Measurements from ENCODE around the gene KRTAP5-3. TPM values are rescaled to one million over a fixed set of nuclear protein-coding genes. Genes with fewer than 3 reads are reported as not detected.

The KRTAP5-3 gene, protein sequence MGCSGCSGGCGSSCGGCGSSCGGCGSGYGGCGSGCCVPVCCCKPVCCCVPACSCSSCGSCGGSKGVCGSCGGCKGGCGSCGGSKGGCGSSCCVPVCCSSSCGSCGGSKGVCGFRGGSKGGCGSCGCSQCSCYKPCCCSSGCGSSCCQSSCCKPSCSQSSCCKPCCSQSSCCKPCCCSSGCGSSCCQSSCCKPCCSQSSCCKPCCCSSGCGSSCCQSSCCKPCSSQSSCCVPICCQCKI
- polyA plus RNA-seq (2013, experiment 1 of 4): not detected
- polyA plus RNA-seq (2013, experiment 2 of 4): not detected
- polyA plus RNA-seq (2013, experiment 3 of 4): not detected
- polyA plus RNA-seq (2013, experiment 4 of 4): not detected

DNA sequence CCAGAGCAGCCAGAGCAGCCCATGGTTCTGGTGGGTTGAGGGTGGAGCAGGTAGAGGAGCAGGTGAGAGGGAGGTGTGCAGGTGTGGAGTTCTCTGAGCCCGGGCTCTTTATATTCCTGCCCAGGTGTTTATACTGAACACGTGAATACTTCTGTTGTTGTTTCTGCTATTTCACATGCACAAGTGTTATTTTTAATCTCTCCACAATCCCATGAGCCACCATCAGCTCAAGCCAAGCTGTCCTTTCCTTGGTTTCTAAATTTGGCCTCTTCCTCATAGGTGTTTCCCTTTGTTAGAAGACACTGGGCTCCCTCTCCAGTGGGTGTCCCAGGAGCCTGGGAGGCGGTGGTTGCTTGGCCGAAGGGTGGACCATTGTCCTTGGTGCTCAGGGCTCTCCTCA is at the start of gene KRTAP5-3:
TSS of gene KRTAP5-3 (minus strand) at position 101 of the 400 bp plus-strand sequence. CDS start at position 23, 78 bp downstream.
- Histone ChIP-seq H3K36me3 (ENCODE audit: control insufficient read depth, insufficient read depth, low read length) (no peaks in the 10 kb centered on the region), H3K4me1 (ENCODE audit: control insufficient read depth, insufficient read depth, low read length) (peaks cover 14% of the 10 kb centered on the region), H3K4me3 (ENCODE audit: insufficient read depth, low read depth, low read length) (no peak within 1 kb of the TSS), H3K27me3 (ENCODE audit: control insufficient read depth, insufficient read depth, low read length, poor library complexity, severe bottlenecking) (no peaks in the 10 kb centered on the region), H3K9me3 (ENCODE audit: control insufficient read depth, low read length) (no peaks in the 10 kb centered on the region), H3K27ac (ENCODE audit: insufficient read depth, low read depth, low read length, poor library complexity, severe bottlenecking) (no peak within 1 kb of the TSS)
- WGBS, 2 experiments: 77 to 85% methylated on average over 4 of the region's 4 CpGs

DNA sequence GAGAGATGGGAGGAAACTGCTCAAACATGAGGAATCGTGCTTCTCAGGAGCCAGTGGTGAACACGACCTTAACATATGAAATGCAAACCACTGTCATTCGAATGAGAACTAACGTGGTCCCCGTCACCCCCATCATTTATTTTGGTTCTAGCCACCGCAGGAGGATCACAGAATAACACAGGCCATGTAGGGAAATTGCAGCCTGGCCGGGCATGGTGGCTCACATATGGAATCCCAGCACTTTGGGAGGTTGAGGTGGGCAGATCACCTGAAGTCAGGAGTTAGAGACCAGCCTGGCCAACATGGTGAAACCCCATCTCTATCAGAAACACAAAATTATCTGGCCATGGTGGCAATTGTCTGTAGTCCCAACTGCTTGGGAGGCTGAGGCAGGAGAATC is 48.4 kb upstream of the KRTAP5-3 start:
- 66 to 79% methylated on average over 7 of the region's 7 CpGs for WGBS, 2 experiments
- H3K27me3 ChIP-seq (ENCODE audit: control insufficient read depth, insufficient read depth, low read length, poor library complexity, severe bottlenecking): peaks cover 4% of the 10 kb centered on the region
- H3K36me3 ChIP-seq (ENCODE audit: control insufficient read depth, insufficient read depth, low read length): no peaks in the 10 kb centered on the region
- no peaks in the 10 kb centered on the region for H3K4me1 ChIP-seq (ENCODE audit: control insufficient read depth, insufficient read depth, low read length)
- H3K27ac ChIP-seq (ENCODE audit: insufficient read depth, low read depth, low read length, poor library complexity, severe bottlenecking): no peak overlapping the region
- H3K9me3 ChIP-seq (ENCODE audit: control insufficient read depth, low read length): no peaks in the 10 kb centered on the region
- no peak overlapping the region for H3K4me3 ChIP-seq (ENCODE audit: insufficient read depth, low read depth, low read length)

DNA sequence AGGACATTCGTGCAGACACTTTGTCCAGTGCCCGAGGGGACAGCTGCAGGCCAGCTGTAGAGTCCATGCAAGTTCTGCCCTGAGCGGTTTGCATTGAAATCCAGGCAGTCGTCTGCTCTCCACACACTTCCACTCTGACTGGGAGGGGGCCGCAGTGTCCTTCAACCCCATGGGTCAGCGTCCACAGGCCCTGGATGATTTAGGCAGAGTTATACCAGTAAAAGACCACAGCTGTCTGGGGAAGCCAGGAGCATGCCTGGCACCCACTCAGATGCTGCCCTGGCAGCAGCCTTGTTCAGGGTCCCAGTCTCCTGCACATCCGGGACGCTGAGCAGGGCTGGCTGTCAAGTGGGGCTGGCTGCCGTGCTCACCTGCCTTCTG is 47.8 kb upstream of the KRTAP5-3 start:
- peaks cover 4% of the 10 kb centered on the region for H3K27me3 ChIP-seq (ENCODE audit: control insufficient read depth, insufficient read depth, low read length, poor library complexity, severe bottlenecking)
- 91 to 96% methylated on average over 9 of the region's 9 CpGs for WGBS, 2 experiments
- H3K36me3 ChIP-seq (ENCODE audit: control insufficient read depth, insufficient read depth, low read length): no peaks in the 10 kb centered on the region
- no peak overlapping the region for H3K27ac ChIP-seq (ENCODE audit: insufficient read depth, low read depth, low read length, poor library complexity, severe bottlenecking)
- no peaks in the 10 kb centered on the region for H3K4me1 ChIP-seq (ENCODE audit: control insufficient read depth, insufficient read depth, low read length)
- H3K4me3 ChIP-seq (ENCODE audit: insufficient read depth, low read depth, low read length): no peak overlapping the region
- H3K9me3 ChIP-seq (ENCODE audit: control insufficient read depth, low read length): no peaks in the 10 kb centered on the region

DNA sequence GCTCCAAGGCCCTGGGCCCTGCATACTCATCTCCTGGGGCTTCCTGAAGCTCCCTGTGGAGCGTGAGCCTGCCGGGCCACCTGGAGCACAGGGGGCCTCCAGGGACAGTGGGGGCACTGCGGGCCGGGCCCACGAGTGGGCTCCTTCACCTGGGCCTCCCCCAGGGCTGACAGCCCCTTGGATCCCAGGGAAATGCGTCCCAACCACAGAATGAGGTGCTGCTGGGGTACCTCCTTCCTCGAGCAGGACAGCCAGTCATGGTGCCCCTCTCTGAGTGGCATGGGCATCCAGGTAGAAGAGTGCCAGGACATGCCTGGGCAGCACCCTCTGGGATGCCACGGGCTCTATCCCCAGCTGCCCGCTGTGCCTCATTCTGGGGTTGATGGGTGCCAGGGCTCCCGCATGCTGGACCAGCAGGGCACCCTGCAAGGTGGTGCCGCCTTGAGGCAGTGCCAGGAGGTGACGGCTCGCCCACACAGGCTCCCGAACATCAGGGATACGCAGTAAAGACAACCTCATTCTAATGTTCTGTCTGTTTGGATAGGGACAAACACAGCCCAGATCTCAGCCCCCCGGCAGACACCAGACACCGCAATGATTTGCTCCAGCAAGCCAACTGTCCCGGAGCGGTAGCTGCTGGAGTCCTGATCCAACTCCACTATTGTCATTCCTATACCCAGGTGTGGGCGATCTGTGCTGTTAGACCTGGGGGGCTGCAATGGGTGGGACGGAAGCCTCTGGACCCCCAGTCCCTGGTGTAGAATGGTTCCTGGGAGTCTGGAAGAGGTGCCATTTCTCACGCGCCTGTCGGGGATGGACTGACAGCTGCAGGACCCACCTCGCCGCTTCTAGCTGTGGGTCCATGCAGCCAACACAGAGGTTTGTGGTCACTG is 47.2 kb upstream of the KRTAP5-3 start:
- peaks cover 4% of the 10 kb centered on the region for H3K27me3 ChIP-seq (ENCODE audit: control insufficient read depth, insufficient read depth, low read length, poor library complexity, severe bottlenecking)
- no peak overlapping the region for H3K27ac ChIP-seq (ENCODE audit: insufficient read depth, low read depth, low read length, poor library complexity, severe bottlenecking)

DNA sequence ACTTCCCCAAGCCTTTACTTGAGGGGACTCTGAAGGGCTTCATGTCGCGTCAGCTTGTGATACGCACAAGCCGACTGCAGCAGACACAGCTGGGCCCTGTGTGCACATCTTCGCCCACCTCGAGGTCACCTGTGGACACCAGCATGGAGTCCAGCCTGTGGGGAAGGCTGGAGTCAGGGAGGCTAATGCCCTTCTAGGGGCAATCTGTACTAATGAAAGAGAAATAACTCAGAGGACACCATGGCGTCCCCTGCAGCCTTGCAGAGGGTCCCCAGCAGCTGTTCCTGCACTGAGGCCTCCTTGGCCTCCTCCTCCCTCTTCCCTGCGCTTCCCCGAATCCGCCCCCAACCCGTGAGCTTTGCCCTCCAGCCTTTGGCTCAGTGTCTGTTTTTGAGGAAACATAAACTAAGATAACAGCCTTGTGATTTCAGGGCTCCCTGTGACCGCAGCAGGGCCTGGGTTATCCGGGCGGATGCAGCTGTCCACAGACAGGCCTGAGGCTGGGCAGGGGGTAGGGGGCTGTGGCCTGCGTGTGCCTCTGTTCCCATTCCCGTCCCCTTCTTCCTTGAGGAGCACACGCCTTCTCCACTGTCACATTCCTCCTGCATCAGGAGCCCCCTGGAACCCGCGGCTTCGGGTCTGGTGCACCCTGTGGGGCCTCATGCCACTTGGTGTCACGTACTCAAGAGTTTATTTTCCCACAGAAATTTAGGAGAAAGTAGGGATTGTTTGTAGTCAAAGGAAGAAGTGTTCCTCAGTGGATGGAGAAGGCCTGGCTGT is 46.3 kb upstream of the KRTAP5-3 start:
- no peak overlapping the region for H3K27ac ChIP-seq (ENCODE audit: insufficient read depth, low read depth, low read length, poor library complexity, severe bottlenecking)

More for the DNA sequence above, 47.2 kb upstream of the KRTAP5-3 start:
- Histone ChIP-seq H3K36me3 (ENCODE audit: control insufficient read depth, insufficient read depth, low read length) (no peaks in the 10 kb centered on the region), H3K4me3 (ENCODE audit: insufficient read depth, low read depth, low read length) (no peak overlapping the region), H3K4me1 (ENCODE audit: control insufficient read depth, insufficient read depth, low read length) (no peaks in the 10 kb centered on the region), H3K9me3 (ENCODE audit: control insufficient read depth, low read length) (no peaks in the 10 kb centered on the region)
- 95% methylated on average over 26 of the region's 26 CpGs for WGBS, 2 experiments

DNA sequence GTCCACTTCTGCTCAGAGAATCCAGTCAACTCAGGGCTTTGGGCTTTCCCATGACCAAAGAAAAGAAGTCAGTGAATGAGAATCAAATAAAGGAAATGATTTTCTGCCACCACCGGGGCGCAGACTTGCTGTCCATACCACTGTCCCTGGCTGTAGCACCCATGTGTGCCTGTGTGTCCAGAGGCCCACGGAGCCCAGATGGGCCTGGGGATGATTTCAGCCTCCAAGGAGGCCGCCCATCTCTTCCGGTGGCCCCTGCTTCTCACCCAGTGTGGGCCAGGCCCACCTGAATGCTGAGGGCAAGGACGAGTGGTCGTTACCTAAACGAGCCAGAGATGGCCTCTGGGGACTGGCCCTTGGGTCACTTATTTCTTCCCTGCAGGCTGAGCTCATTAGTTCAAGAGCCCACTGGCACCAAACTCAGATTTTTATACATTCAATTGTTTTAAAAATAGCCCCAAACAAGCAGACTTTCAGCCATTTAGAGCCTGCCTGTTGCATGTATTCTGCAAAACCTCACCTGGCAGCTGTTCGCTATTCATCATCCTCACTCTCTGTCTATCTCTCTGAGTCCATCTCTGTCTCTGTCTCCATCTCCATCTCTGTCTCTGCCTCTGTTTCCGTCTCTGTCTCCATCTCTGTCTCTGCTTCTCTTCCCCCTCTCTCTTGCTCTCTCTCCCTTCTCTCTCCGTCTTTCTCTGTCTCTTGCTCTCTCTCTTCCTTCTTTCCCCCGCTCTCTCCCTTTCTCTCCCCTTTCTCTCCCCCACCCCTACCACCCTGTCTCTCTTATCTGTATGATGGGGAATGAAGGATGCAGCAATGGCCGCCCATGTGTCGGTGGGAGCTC is 45.5 kb upstream of the KRTAP5-3 start:
- Histone ChIP-seq H3K36me3 (ENCODE audit: control insufficient read depth, insufficient read depth, low read length) (no peaks in the 10 kb centered on the region), H3K27ac (ENCODE audit: insufficient read depth, low read depth, low read length, poor library complexity, severe bottlenecking) (no peak overlapping the region), H3K9me3 (ENCODE audit: control insufficient read depth, low read length) (no peaks in the 10 kb centered on the region), H3K4me3 (ENCODE audit: insufficient read depth, low read depth, low read length) (no peak overlapping the region), H3K27me3 (ENCODE audit: control insufficient read depth, insufficient read depth, low read length, poor library complexity, severe bottlenecking) (peaks cover 4% of the 10 kb centered on the region), H3K4me1 (ENCODE audit: control insufficient read depth, insufficient read depth, low read length) (no peaks in the 10 kb centered on the region)
- WGBS, 2 experiments: 90 to 91% methylated on average over 13 to 14 of the region's 14 CpGs

More for the DNA sequence above, 46.3 kb upstream of the KRTAP5-3 start:
- WGBS, 2 experiments: 90% methylated on average over 21 of the region's 21 CpGs
- H3K27me3 ChIP-seq (ENCODE audit: control insufficient read depth, insufficient read depth, low read length, poor library complexity, severe bottlenecking): peaks cover 4% of the 10 kb centered on the region
- H3K9me3 ChIP-seq (ENCODE audit: control insufficient read depth, low read length): no peaks in the 10 kb centered on the region
- no peak overlapping the region for H3K4me3 ChIP-seq (ENCODE audit: insufficient read depth, low read depth, low read length)
- H3K4me1 ChIP-seq (ENCODE audit: control insufficient read depth, insufficient read depth, low read length): no peaks in the 10 kb centered on the region
- no peaks in the 10 kb centered on the region for H3K36me3 ChIP-seq (ENCODE audit: control insufficient read depth, insufficient read depth, low read length)

DNA sequence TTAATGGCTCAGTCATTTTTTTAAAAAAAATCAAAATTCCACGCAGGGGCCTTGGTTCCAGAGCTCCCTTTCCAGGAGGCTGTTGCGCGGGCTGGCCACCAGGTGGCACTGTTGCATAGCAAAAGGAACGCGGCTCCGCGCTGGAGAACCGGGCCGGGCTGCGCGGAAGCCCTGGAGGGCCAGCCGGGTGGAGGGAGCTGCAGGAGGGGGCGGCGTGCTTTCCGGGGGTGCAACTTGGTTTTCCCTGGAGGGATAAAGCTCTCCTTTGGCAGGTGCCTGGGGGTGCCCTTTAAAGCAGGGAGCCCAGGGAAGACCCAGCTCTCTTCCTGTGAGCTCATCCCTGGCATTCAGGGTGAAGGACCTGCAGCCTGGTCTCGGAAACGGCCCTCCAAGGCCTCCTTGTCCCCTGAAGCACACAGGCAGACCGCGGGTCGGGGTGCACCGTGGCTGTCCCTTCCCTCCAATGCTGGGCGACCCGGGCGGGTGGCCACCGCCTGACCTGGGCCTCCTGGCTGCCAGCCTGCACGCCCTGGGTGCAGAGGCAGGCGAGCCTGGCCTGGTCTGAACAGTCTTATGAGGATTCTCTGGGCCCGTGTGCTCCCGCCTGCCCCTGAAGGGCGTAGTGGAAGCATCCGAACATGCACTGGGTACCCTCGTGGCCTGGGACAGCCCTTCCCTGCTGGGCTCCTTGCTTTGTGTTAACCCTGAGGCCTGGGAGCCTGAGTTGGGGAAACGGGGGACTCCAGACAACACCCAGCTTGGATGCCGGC is 44.7 kb upstream of the KRTAP5-3 start:
- Histone ChIP-seq H3K4me3 (ENCODE audit: insufficient read depth, low read depth, low read length) (no peak overlapping the region), H3K4me1 (ENCODE audit: control insufficient read depth, insufficient read depth, low read length) (no peaks in the 10 kb centered on the region), H3K9me3 (ENCODE audit: control insufficient read depth, low read length) (no peaks in the 10 kb centered on the region), H3K36me3 (ENCODE audit: control insufficient read depth, insufficient read depth, low read length) (no peaks in the 10 kb centered on the region), H3K27ac (ENCODE audit: insufficient read depth, low read depth, low read length, poor library complexity, severe bottlenecking) (no peak overlapping the region), H3K27me3 (ENCODE audit: control insufficient read depth, insufficient read depth, low read length, poor library complexity, severe bottlenecking) (peaks cover 4% of the 10 kb centered on the region)
- 38 to 42% methylated on average over 34 of the region's 34 CpGs for WGBS, 2 experiments

DNA sequence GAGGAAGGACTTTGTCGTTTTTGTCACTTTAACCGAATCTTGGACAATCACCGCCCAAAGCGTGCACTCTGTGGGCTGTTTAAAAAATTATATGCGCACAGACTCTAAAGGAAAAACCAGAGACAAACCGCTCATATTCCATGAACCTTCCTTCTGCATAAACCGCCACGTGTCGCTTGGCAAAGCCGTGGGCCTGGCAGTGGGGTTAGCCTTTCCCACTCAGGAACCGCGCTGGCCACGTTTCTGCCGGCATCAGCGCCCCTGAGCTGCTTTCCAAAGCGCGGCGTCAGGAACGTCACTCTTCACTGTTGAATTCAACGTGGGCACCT is 44.1 kb upstream of the KRTAP5-3 start:
- no peaks in the 10 kb centered on the region for H3K36me3 ChIP-seq (ENCODE audit: control insufficient read depth, insufficient read depth, low read length)
- no peaks in the 10 kb centered on the region for H3K4me1 ChIP-seq (ENCODE audit: control insufficient read depth, insufficient read depth, low read length)
- 59 to 60% methylated on average over 20 of the region's 20 CpGs for whole genome bisulfite sequencing, 2 experiments
- H3K4me3 ChIP-seq (ENCODE audit: insufficient read depth, low read depth, low read length): no peak overlapping the region
- no peaks in the 10 kb centered on the region for H3K9me3 ChIP-seq (ENCODE audit: control insufficient read depth, low read length)
- H3K27ac ChIP-seq (ENCODE audit: insufficient read depth, low read depth, low read length, poor library complexity, severe bottlenecking): no peak overlapping the region
- H3K27me3 ChIP-seq (ENCODE audit: control insufficient read depth, insufficient read depth, low read length, poor library complexity, severe bottlenecking): peaks cover 4% of the 10 kb centered on the region

DNA sequence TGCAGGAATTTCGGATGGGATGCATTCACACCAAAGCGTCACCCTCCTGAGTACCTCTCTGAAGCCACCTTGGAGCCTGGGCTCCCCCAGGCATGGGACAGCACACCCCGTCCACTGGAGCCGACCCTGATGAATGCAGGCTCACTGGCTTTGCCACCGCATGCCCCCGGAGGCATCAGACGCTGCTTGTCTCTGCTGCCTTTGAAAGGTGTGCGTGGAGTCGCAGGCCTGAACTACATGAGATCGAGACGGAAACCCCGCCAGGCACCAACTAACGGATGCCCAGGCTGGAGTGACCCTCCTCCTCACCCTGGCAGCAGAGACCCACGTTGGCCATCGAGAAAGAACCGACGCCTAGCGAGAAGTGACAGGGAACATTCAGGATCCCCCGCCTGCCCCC is 43.8 kb upstream of the KRTAP5-3 start:
- Histone ChIP-seq H3K4me3 (ENCODE audit: insufficient read depth, low read depth, low read length) (no peak overlapping the region), H3K36me3 (ENCODE audit: control insufficient read depth, insufficient read depth, low read length) (no peaks in the 10 kb centered on the region), H3K4me1 (ENCODE audit: control insufficient read depth, insufficient read depth, low read length) (no peaks in the 10 kb centered on the region), H3K9me3 (ENCODE audit: control insufficient read depth, low read length) (no peaks in the 10 kb centered on the region), H3K27me3 (ENCODE audit: control insufficient read depth, insufficient read depth, low read length, poor library complexity, severe bottlenecking) (peaks cover 4% of the 10 kb centered on the region), H3K27ac (ENCODE audit: insufficient read depth, low read depth, low read length, poor library complexity, severe bottlenecking) (no peak overlapping the region)
- 86 to 87% methylated on average over 19 of the region's 19 CpGs for WGBS, 2 experiments
